GM21576 (cell line): ENCODE results near the gene ATXN7L1.

Experiments used
- ATAC-seq: cut with Tn5 transposase; IDR thresholded peaks from one replicate; pipeline ENCODE4 v1.9.1; 2021; ENCODE audit warnings: mild to moderate bottlenecking, moderate library complexity; ENCODE audit not compliant: unreplicated experiment

ATXN7L1 gene

DNA sequence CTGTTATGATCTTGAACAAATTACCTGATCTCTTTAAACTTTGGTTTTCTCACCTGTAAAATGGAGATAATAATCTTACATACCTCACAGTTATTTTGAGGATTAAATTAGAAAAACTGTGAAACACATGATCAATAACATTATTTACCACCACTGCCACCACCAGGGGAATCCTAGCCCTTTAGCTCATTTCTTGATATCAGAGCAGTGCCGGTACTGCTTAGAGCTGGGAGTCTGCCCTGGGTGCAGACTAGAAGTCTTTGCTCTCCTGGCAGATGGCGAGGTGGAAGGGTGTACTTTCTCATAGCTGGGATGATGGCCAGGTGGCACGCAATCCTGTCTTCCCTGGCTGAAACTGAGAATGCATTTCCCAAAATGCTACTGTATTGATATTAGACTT lies 282.4 kb downstream of the ATXN7L1 start:
- ATAC-seq, result no peak

DNA sequence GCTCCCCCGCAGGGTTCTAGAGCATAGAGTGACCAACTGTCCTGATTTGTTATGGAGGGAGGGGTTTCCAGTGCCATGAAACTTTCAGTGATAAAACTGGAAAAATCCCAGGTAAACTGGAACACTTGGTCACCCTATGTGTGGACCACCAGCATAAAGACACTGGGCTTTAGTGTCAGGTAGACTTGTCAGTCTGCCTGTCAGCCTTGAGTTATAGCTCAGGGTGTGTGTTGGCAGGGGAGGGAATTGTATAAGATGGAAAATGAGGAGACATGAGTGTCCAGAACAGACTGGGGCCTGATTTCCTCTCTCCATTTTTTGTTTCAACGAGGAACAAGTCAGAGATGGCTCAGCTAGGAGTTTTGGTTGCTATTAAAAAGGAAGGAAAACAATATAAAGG lies 284.9 kb downstream of the ATXN7L1 start:
- no peak for ATAC-seq

- ATAC-seq, result no peak
Observed at GRCh38 chr7:105590793-105591192, 285.6 kb downstream of the ATXN7L1 start.

- peak; percentile 81 for ATAC-seq
Observed at GRCh38 chr7:105589356-105590077, 286.9 kb downstream of the ATXN7L1 start.

- ATAC-seq, result no peak
Observed at GRCh38 chr7:105587909-105588635, 288.3 kb downstream of the ATXN7L1 start.

GRCh38 chr7:105585850-105586500 lies 290.4 kb downstream of the ATXN7L1 start:
- ATAC-seq, result no peak

DNA sequence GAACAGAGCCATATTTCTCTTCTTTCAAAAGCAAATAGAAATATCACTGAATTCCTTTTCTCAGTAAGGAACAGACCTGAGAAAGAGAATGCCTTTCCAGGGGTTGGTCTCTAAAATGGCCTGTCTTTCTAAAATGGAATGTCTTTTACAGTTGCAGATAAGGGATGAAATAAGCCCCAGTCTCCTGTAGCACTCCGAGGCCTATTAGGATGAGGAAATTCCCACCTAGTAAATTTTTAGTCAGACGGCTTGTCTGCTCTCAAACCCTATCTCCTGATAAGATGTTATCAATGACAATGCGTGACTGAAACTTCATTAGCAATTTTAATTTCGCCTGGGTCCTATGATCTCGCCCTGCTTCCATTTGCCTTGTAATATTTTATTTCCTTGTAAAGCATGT lies 292.2 kb downstream of the ATXN7L1 start:
- no peak for ATAC-seq

- ATAC-seq, result no peak
Observed at GRCh38 chr7:105583061-105583460, 293.3 kb downstream of the ATXN7L1 start.

GRCh38 chr7:105581066-105581811 lies 295.2 kb downstream of the ATXN7L1 start, which contains the start of gene EFCAB10:
TSS of gene EFCAB10 (minus strand) at chr7:105581493. CDS start at chr7:105581463, 30 bp downstream.
- peak; percentile 63 for ATAC-seq

DNA sequence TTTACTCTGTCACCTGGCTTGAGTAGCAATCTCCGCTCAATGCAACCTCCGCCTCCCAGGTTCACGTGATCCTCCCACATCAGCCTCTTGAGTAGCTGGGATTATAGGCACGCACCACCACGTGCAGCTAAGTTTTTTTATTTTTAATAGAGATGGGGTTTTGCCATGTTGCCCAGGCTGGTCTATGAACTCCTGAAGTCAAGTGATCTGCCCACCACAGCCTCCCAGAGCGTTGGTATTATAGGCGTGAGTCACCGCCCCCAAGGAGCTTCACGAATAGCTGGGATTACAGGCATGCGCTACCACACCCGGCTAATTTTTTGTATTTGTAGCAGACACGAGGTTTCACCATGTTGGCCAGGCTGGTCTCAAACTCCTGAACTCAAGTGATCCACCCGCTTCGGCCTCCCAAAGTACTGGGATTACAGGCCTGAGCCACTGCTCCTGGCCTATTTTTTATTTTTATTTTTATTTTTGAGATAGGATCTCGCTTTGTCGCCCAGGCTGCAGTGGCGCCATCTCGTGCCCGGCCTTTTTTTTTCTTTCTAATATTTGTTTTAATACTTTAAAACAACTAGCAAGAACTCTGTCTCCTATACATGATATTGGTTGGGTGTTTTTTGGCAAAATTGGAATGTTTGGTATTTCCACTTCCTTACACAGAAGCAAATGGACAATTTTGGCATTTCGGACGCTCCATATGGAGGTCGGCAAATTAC lies 296.2 kb downstream of the ATXN7L1 start:
- ATAC-seq, result no peak

DNA sequence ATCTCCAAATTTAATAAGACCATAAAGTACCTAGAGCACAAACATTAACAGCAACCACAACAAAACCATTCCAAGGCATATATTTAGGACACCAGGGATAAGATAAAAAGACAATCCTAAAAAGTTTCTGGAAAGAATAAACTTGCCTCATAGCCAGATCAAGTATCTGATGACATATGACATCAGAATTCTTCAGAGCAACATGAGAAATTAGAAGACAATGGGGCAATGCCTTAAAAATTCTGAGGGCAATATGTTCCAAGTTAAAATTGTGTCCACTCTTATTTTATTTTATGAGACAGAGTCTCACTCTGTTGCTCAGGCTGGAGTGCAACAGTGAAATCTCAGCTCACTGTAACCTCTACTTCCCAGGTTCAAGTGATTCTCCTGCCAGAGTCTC lies 297.9 kb downstream of the ATXN7L1 start:
- no peak for ATAC-seq

- no peak for ATAC-seq
Observed at GRCh38 chr7:105577251-105577650, 299.1 kb downstream of the ATXN7L1 start.

DNA sequence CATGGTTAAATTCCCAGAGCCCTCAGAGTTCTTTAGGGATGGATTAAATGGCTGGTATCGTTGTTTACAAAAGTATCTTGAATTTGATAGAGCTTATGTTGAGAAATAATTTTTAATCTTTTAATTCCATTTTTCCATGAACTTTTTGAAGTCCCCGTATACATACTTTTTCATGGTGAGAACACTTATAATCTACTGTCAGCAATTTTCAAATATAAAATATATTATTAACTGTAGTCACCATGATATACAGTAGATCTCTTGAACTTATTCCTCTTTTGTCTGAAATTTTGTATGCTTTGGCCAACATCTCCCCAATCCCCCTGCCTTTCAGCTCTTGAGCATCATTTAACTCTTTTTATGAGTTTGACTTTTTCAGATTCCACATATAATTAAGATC lies 304.5 kb downstream of the ATXN7L1 start:
- no peak for ATAC-seq

GRCh38 chr7:105567821-105568220 lies 308.6 kb downstream of the ATXN7L1 start:
- ATAC-seq, result no peak

GRCh38 chr7:105567024-105567423 lies 309.4 kb downstream of the ATXN7L1 start:
- ATAC-seq, result no peak

GRCh38 chr7:105565190-105565589 lies 311.2 kb downstream of the ATXN7L1 start:
- ATAC-seq, result no peak

GRCh38 chr7:105559926-105560325 lies 316.5 kb downstream of the ATXN7L1 start:
- no peak for ATAC-seq
